NCI-H1417 (cell line): Measurements from ENCODE around the gene PRKCB.
A peak's percentile ranks its signal among the peaks of the same experiment; 100 is the strongest.
"Not testable (repeated sequence)": the region's sequence is repeated elsewhere in the genome, so short reads cannot be mapped to it uniquely, and the experiment has no call there.

Experiments
- DNase-seq, 3 experiments: peaks; one replicate each; lab custom pipeline; 2025; lab: John Stamatoyannopoulos, UW

PRKCB gene

GRCh38 chr16:23902748-23903414 lies 67.1 kb downstream of the PRKCB start:
- no peak for DNase-seq

- no peak for DNase-seq
Measured at GRCh38 chr16:23905027-23905426, 69.2 kb downstream of the PRKCB start.

- DNase-seq: no peak
Measured at GRCh38 chr16:23907457-23907902, 71.7 kb downstream of the PRKCB start.

- DNase-seq: no peak
Measured at GRCh38 chr16:23907903-23908302, 72.1 kb downstream of the PRKCB start.

- DNase-seq: no peak
Measured at GRCh38 chr16:23908790-23909189, 73.0 kb downstream of the PRKCB start.

- no peak for DNase-seq
Measured at GRCh38 chr16:23909792-23910418, 74.1 kb downstream of the PRKCB start.

GRCh38 chr16:23914946-23915530 lies 79.3 kb downstream of the PRKCB start:
- peak in 1 of 3 experiments; percentile 21 for DNase-seq

GRCh38 chr16:23916552-23916951 lies 80.8 kb downstream of the PRKCB start:
- not testable (repeated sequence) for DNase-seq

GRCh38 chr16:23917621-23918020 lies 81.8 kb downstream of the PRKCB start:
- no peak for DNase-seq

- DNase-seq: no peak
Measured at GRCh38 chr16:23920446-23920845, 84.7 kb downstream of the PRKCB start.

GRCh38 chr16:23920899-23921298 lies 85.1 kb downstream of the PRKCB start:
- DNase-seq: no peak

- DNase-seq: no peak
Measured at GRCh38 chr16:23922406-23922805, 86.6 kb downstream of the PRKCB start.

- DNase-seq: no peak
Measured at GRCh38 chr16:23924128-23924527, 88.3 kb downstream of the PRKCB start.

GRCh38 chr16:23927796-23928195 lies 92.0 kb downstream of the PRKCB start:
- no peak for DNase-seq

GRCh38 chr16:23929237-23929636 lies 93.5 kb downstream of the PRKCB start:
- no peak for DNase-seq

- no peak for DNase-seq
Measured at GRCh38 chr16:23929856-23930255, 94.1 kb downstream of the PRKCB start.

- no peak for DNase-seq
Measured at GRCh38 chr16:23930791-23931190, 95.0 kb downstream of the PRKCB start.

- DNase-seq: no peak
Measured at GRCh38 chr16:23931199-23931598, 95.4 kb downstream of the PRKCB start.

- DNase-seq: not testable (repeated sequence)
Measured at GRCh38 chr16:23933650-23934049, 97.9 kb downstream of the PRKCB start.

GRCh38 chr16:23934610-23935236 lies 98.9 kb downstream of the PRKCB start:
- DNase-seq: no peak

- DNase-seq: no peak
Measured at GRCh38 chr16:23940111-23940510, 104.3 kb downstream of the PRKCB start.

GRCh38 chr16:23941025-23941424 lies 105.2 kb downstream of the PRKCB start:
- DNase-seq: no peak
